HEK293 (cell line): ENCODE data around the gene ZBTB18.
A peak's percentile ranks its signal among the peaks of the same experiment; 100 is the strongest.

Experiments used
- CTCF ChIA-PET: fragments of 350-600 bp; formaldehyde crosslinking; extraction: SDS; loops from one replicate; lab custom pipeline; 2021; ENCODE audit warnings: antibody characterized with exemption; lab: Yijun Ruan, JAX
- POLR2A ChIA-PET: fragments of 300-600 bp; formaldehyde crosslinking; extraction: SDS; loops from one replicate; lab custom pipeline; 2020; ENCODE audit warnings: antibody characterized with exemption, inconsistent platforms; lab: Yijun Ruan, JAX
- H3K27ac ChIP-seq: fragments of 200-500 bp; sonication (Bioruptor generic); 2 replicates; pipeline ENCODE4 v1.5.1; 2014; ENCODE audit warnings: low read depth, low read length, control low read depth, inconsistent platforms; ENCODE audit errors: extremely low read depth
- H3K36me3 ChIP-seq, 2 experiments: fragments of 200-500 bp in 1 of 2; sonication (Bioruptor generic) in 1 of 2; 1 replicate in 1 of 2; 2 replicates in 1 of 2; pipeline ENCODE4 v1.5.1; 2014 to 2017; ENCODE audit warnings: inconsistent platforms in 2 of 2, low read length in 2 of 2; ENCODE audit not compliant: control insufficient read depth in 2 of 2, insufficient read depth in 1 of 2
- H3K4me1 ChIP-seq: fragments of 200-500 bp; sonication (Bioruptor generic); 2 replicates; pipeline ENCODE4 v1.5.1; 2014; ENCODE audit warnings: mild to moderate bottlenecking, low read length, inconsistent platforms; ENCODE audit not compliant: control insufficient read depth, insufficient read depth
- H3K4me3 ChIP-seq: 2 replicates; pipeline ENCODE4 v1.5.1; 2011; ENCODE audit warnings: low read depth, mild to moderate bottlenecking, control low read depth, low read length, moderate library complexity
- H3K9me3 ChIP-seq: fragments of 200-500 bp; sonication (Bioruptor generic); 2 replicates; pipeline ENCODE4 v1.5.1; 2014; ENCODE audit warnings: low read depth, low read length, inconsistent platforms; ENCODE audit not compliant: control insufficient read depth, insufficient read depth
- FEZF1 ChIP-seq: fragments of 450-650 bp; formaldehyde crosslinking; IDR thresholded peaks from 2 replicates; pipeline ENCODE4 v1.5.1; 2016; ENCODE audit warnings: missing biosample characterization, missing genetic modification characterization
- IKZF3 ChIP-seq: fragments of 450-650 bp; IDR thresholded peaks from 2 replicates; pipeline ENCODE4 v1.5.0; 2018; ENCODE audit warnings: missing biosample characterization, mild to moderate bottlenecking, missing genetic modification characterization, moderate library complexity
- KLF7 ChIP-seq: fragments of 450-650 bp; formaldehyde crosslinking; IDR thresholded peaks from 2 replicates; pipeline ENCODE4 v1.5.1; 2016; ENCODE audit warnings: missing biosample characterization, missing genetic modification characterization, borderline replicate concordance
- MZF1 ChIP-seq: fragments of 450-650 bp; formaldehyde crosslinking; IDR thresholded peaks from 2 replicates; pipeline ENCODE4 v1.5.1; 2017; ENCODE audit warnings: missing biosample characterization, missing genetic modification characterization, borderline replicate concordance
- OSR2 ChIP-seq: fragments of 450-650 bp; formaldehyde crosslinking; IDR thresholded peaks from 2 replicates; pipeline ENCODE4 v1.5.1; 2016; ENCODE audit warnings: missing biosample characterization, missing genetic modification characterization
- PATZ1 ChIP-seq: fragments of 450-650 bp; formaldehyde crosslinking; IDR thresholded peaks from 2 replicates; pipeline ENCODE4 v1.5.1; 2016; ENCODE audit warnings: missing biosample characterization, missing genetic modification characterization
- PRDM1 ChIP-seq: fragments of 450-650 bp; formaldehyde crosslinking; IDR thresholded peaks from 2 replicates; pipeline ENCODE4; 2016; ENCODE audit warnings: missing biosample characterization, missing genetic modification characterization
- PRDM6 ChIP-seq: fragments of 450-650 bp; formaldehyde crosslinking; IDR thresholded peaks from 2 replicates; pipeline ENCODE4 v1.5.1; 2017; ENCODE audit warnings: missing biosample characterization, missing genetic modification characterization
- SCRT1 ChIP-seq: fragments of 450-650 bp; formaldehyde crosslinking; IDR thresholded peaks from 2 replicates; pipeline ENCODE4 v1.5.1; 2016; ENCODE audit warnings: missing biosample characterization, missing genetic modification characterization, borderline replicate concordance
- TRIM28 ChIP-seq: IDR thresholded peaks from 2 replicates; pipeline ENCODE4 v1.6.1; 2011; ENCODE audit warnings: low read length, control low read depth, borderline replicate concordance
- ZBTB17 ChIP-seq: fragments of 450-650 bp; formaldehyde crosslinking; IDR thresholded peaks from 2 replicates; pipeline ENCODE4 v1.5.1; 2016; ENCODE audit warnings: missing biosample characterization, missing genetic modification characterization
- ZEB2 ChIP-seq: fragments of 450-650 bp; formaldehyde crosslinking; IDR thresholded peaks from 2 replicates; pipeline ENCODE4 v1.5.1; 2016; ENCODE audit warnings: missing biosample characterization, missing genetic modification characterization
- ZNF10 ChIP-seq: fragments of 450-650 bp; formaldehyde crosslinking; IDR thresholded peaks from 2 replicates; pipeline ENCODE4 v1.5.1; 2017; ENCODE audit warnings: missing biosample characterization, missing genetic modification characterization
- ZNF16 ChIP-seq: fragments of 450-650 bp; formaldehyde crosslinking; IDR thresholded peaks from 2 replicates; pipeline ENCODE4 v1.5.1; 2016; ENCODE audit warnings: low read depth, missing biosample characterization, missing genetic modification characterization
- ZNF18 ChIP-seq: fragments of 450-650 bp; formaldehyde crosslinking; IDR thresholded peaks from 2 replicates; pipeline ENCODE4 v1.5.1; 2016; ENCODE audit warnings: missing biosample characterization, missing genetic modification characterization
- ZNF548 ChIP-seq: fragments of 450-650 bp; formaldehyde crosslinking; IDR thresholded peaks from 2 replicates; pipeline ENCODE4 v1.5.1; 2016; ENCODE audit warnings: missing biosample characterization, missing genetic modification characterization
- ZNF600 ChIP-seq: fragments of 450-650 bp; formaldehyde crosslinking; IDR thresholded peaks from 2 replicates; pipeline ENCODE4 v1.5.1; 2016; ENCODE audit warnings: missing biosample characterization, missing genetic modification characterization
- ZNF660 ChIP-seq: fragments of 450-650 bp; IDR thresholded peaks from 2 replicates; pipeline ENCODE4 v1.5.1; 2018; ENCODE audit warnings: missing biosample characterization, mild to moderate bottlenecking, missing genetic modification characterization
- ZNF785 ChIP-seq: fragments of 450-650 bp; formaldehyde crosslinking; IDR thresholded peaks from 2 replicates; pipeline ENCODE4 v1.5.1; 2016; ENCODE audit warnings: missing biosample characterization, missing genetic modification characterization

Gene ZBTB18

GRCh38 chr1:244050014-244050834, 859 bp upstream of the ZBTB18 start:
- Histone ChIP-seq H3K4me1 (peaks cover 15% of the 10 kb centered on the region), H3K27ac (peak overlapping the region; percentile 45; the same call in 1 of the 2 replicates), H3K9me3 (no peaks in the 10 kb centered on the region), H3K4me3 (peak overlapping the region; percentile 64), H3K36me3 (peaks cover 0 to 18% of the 10 kb centered on the region in 2 experiments; a peak in 1 of 3 replicates)
- CTCF ChIA-PET, result interaction anchor here (0.7 to 2.5 kb wide), 3 partner anchors 10 to 223 kb away, joined by 3 to 10 read pairs (median 3); no protein-coding TSS in a partner anchor
- POLR2A ChIA-PET, result interaction anchor here (0.7 to 1.4 kb wide), 2 partner anchors 13 to 85 kb away, joined by 3 read pairs; no protein-coding TSS in a partner anchor
- TF ChIP-seq TRIM28, result no peak
- 0 out of 2 replicates have a peak, but pooled peaks have one; percentile 7 for TF ChIP-seq ZNF548 (tag by site-specific recombination)
- no peak for TF ChIP-seq ZNF16 (tag by site-specific recombination)
- TF ChIP-seq PATZ1 (tag by site-specific recombination), result no peak; the same call in 1 of the 2 replicates
- peak; percentile 66; the same call in 1 of the 2 replicates for TF ChIP-seq ZNF600 (tag by site-specific recombination)
- peak; percentile 93 for TF ChIP-seq PRDM1 (tag by site-specific recombination)
- TF ChIP-seq ZNF18 (tag by site-specific recombination), result no peak
- TF ChIP-seq MZF1, result 0 out of 2 replicates have a peak, but pooled peaks have one; percentile 8
- 0 out of 2 replicates have a peak, but pooled peaks have one; percentile 60 for TF ChIP-seq ZEB2 (tag by site-specific recombination)

- POLR2A ChIA-PET, result interaction anchor here (0.6 to 1.4 kb wide), 2 partner anchors 8 to 11 kb away, joined by 3 read pairs; no protein-coding TSS in a partner anchor
- CTCF ChIA-PET, result interaction anchor here (0.6 to 2.5 kb wide), 8 partner anchors 9 to 248 kb away, joined by 3 to 10 read pairs (median 4); no protein-coding TSS in a partner anchor
- H3K9me3 ChIP-seq, result no peaks in the 10 kb centered on the region
- H3K36me3 ChIP-seq, result peaks cover 11 to 21% of the 10 kb centered on the region in 2 experiments; a peak in 2 of 3 replicates
- H3K27ac ChIP-seq, result no peak overlapping the region
- TF ChIP-seq OSR2 (tag by site-specific recombination), result peak; percentile 50
- peak; percentile 42; the same call in 1 of the 2 replicates for TF ChIP-seq IKZF3 (tag by site-specific recombination)
- TF ChIP-seq ZNF660 (tag by site-specific recombination), result peak; percentile 8; the same call in 1 of the 2 replicates
- TF ChIP-seq ZNF785 (tag by site-specific recombination), result no peak
- TF ChIP-seq KLF7 (tag by site-specific recombination), result no peak
- TF ChIP-seq PRDM6 (tag by site-specific recombination), result peak; percentile 18; the same call in 1 of the 2 replicates
- no peak for TF ChIP-seq ZNF16 (tag by site-specific recombination)
- TF ChIP-seq SCRT1 (tag by site-specific recombination), result no peak
- TF ChIP-seq ZBTB17 (tag by site-specific recombination), result peak; percentile 88
- TF ChIP-seq ZNF10 (tag by site-specific recombination), result no peak
- TF ChIP-seq FEZF1 (tag by site-specific recombination), result peak; percentile 75
- peak; percentile 53; the same call in 1 of the 2 replicates for TF ChIP-seq PRDM1 (tag by site-specific recombination)
- H3K4me1 ChIP-seq, result peaks cover 19% of the 10 kb centered on the region
- H3K4me3 ChIP-seq, result no peak overlapping the region
These were observed 1.1 kb downstream of the ZBTB18 start for GRCh38 chr1:244052016-244052727.
